Thymus (tissue), 11 donors: ENCODE measurements around the gene FAR2. TPM values are rescaled to one million over a fixed set of nuclear protein-coding genes. Genes with fewer than 3 reads are reported as not detected.

Experiments used
- DNase-seq, 9 donors: peaks; one replicate each; pipeline ENCODE4 v3.0.0-alpha.2; 2013; ENCODE audit warnings: low spot score in 9 of 9, low read depth in 6 of 9, missing footprints in 1 of 9
- H3K27ac ChIP-seq, 2 donors: one replicate each; pipeline ENCODE4 v1.5.1; 2013; ENCODE audit warnings: control low read depth in 1 of 2, low read depth in 1 of 2, low read length in 1 of 2, mild to moderate bottlenecking in 1 of 2, moderate library complexity in 1 of 2
- H3K27me3 ChIP-seq, 2 donors: one replicate each; pipeline ENCODE4 v1.5.1; 2013; ENCODE audit warnings: low read length in 1 of 2; ENCODE audit not compliant: control insufficient read depth in 2 of 2, insufficient read depth in 1 of 2
- H3K36me3 ChIP-seq, 2 donors: one replicate each; pipeline ENCODE4 v1.5.1; 2013; ENCODE audit warnings: low read length in 1 of 2, mild to moderate bottlenecking in 1 of 2, moderate library complexity in 1 of 2; ENCODE audit not compliant: control insufficient read depth in 2 of 2, insufficient read depth in 2 of 2
- H3K4me1 ChIP-seq, 2 donors: one replicate each; pipeline ENCODE4 v1.5.1; 2013; ENCODE audit warnings: low read length in 2 of 2; ENCODE audit not compliant: control insufficient read depth in 2 of 2, insufficient read depth in 2 of 2
- H3K4me3 ChIP-seq, 2 donors: one replicate each; pipeline ENCODE4 v1.5.1; 2013; ENCODE audit warnings: low read length in 2 of 2, control low read depth in 1 of 2, mild to moderate bottlenecking in 1 of 2
- H3K9me3 ChIP-seq, 2 donors: one replicate each; pipeline ENCODE4 v1.5.1; 2013; ENCODE audit warnings: low read length in 1 of 2, mild to moderate bottlenecking in 1 of 2; ENCODE audit not compliant: control insufficient read depth in 2 of 2, insufficient read depth in 1 of 2
- WGBS: extraction: QIAGEN DNeasy Blood & Tissue Kit; methylation state at CpG from one replicate; pipeline ENCODE4 v1.1.7; 2013; 5-methylcytosine and 5-hydroxymethylcytosine counted together
- polyA plus RNA-seq: library from polyadenylated mRNA; stranded (reverse); fragments of 200-250 nt; gene quantifications from one replicate; pipeline ENCODE4 v1.2.3, GENCODE V29; 2013
- total RNA-seq: library from RNA; stranded (reverse); fragments of 120-200 nt; gene quantifications from one replicate; pipeline ENCODE4 v1.2.4, GENCODE V29; 2013
- donor health status: healthy.

FAR2 gene
- total and polyA plus RNA-seq, 2 donors = 5.3 to 11.6 TPM

DNA sequence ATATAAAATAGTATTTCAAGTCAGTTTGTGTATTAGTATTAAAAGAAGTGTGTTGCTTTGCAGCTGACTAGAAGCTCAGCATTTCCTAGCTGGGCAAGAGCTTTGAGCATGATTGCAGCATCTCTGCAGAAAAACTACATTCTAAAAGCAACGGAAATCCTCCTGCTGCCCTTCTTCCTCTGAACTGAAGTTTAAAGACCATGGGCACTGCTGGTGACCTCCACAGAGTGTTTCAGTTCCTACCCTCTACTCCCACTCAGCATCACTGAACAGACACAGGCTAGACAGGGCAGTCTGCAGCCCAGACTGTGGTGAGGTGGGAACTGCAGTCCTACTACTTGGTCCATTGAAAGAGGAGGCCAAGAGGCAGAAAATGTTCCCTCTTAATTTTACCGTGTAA, 59.0 kb downstream of the FAR2 start:
- whole genome bisulfite sequencing = 85% methylated on average over 2 of the region's 2 CpGs
- no peak for DNase-seq
- no peak overlapping the region for H3K27ac ChIP-seq

DNA sequence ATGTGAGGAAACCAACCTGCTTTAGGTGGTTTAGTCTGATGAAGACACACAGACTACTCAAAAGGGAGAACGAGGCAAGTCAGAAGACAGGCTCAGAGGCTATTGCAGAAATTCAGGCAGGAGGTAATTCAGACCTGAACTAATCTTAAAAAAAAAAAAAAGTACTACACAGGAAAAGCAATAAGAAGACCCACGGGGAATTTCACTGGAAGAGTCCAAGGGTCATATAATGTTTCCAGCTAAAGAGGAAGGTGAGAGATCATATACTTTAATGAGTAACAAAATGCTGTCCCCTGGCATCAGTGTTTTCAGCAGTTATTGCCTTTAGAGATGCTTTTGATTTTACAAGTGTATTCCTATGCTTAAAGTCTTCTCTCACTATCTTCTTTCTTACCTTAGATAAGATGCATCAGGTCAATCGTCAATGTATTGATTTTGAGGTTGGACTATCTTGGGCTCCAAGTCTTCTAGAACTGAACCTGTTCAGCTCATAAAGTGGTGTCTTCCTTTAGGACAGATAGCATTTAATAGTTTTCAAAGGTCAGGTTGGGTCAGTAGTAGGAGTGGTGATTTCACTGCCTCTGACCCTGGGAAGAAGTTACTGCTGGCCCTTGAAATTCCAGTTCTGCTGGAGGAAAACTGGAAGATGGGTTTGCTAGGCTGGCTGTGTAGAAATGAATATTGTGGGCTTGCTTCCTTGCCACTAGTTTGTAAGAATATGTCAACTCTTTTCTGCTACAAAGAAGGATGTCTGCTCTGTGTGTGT, 60.0 kb downstream of the FAR2 start:
- Histone ChIP-seq H3K4me3 (no peak overlapping the region), H3K27me3 (no peaks in the 10 kb centered on the region), H3K27ac (no peak overlapping the region), H3K36me3 (no peaks in the 10 kb centered on the region), H3K4me1 (no peaks in the 10 kb centered on the region), H3K9me3 (no peaks in the 10 kb centered on the region)
- no peak for DNase-seq
- 89% methylated on average over 3 of the region's 3 CpGs for WGBS

More for the DNA sequence above, 59.0 kb downstream of the FAR2 start:
- Histone ChIP-seq H3K27me3 (no peaks in the 10 kb centered on the region), H3K9me3 (no peaks in the 10 kb centered on the region), H3K36me3 (no peaks in the 10 kb centered on the region), H3K4me1 (no peaks in the 10 kb centered on the region), H3K4me3 (no peak overlapping the region)

DNA sequence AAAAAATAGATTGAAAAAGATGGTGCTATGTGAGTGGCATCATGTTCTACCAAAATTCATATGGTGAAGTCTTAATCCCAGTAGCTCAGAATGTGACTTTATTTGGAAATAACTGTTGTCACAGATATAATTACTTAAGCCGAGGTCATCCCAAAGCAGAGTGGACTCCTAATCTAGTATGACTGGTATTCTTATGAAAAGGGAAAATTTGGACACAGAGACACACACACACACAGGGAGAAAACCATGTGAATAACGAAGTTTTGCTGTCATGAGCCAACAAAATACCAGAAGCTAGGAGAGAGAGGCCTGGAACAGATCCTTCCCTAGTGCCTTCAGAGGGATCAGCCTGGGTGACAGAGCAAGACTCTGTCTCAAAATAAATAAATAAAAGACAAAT, 62.6 kb downstream of the FAR2 start:
- H3K36me3 ChIP-seq = no peaks in the 10 kb centered on the region
- no peak overlapping the region for H3K27ac ChIP-seq
- DNase-seq = no peak
- no peaks in the 10 kb centered on the region for H3K4me1 ChIP-seq
- no peak overlapping the region for H3K4me3 ChIP-seq
- WGBS = 96% methylated on average over 2 of the region's 2 CpGs
- H3K9me3 ChIP-seq = no peaks in the 10 kb centered on the region
- no peaks in the 10 kb centered on the region for H3K27me3 ChIP-seq

DNA sequence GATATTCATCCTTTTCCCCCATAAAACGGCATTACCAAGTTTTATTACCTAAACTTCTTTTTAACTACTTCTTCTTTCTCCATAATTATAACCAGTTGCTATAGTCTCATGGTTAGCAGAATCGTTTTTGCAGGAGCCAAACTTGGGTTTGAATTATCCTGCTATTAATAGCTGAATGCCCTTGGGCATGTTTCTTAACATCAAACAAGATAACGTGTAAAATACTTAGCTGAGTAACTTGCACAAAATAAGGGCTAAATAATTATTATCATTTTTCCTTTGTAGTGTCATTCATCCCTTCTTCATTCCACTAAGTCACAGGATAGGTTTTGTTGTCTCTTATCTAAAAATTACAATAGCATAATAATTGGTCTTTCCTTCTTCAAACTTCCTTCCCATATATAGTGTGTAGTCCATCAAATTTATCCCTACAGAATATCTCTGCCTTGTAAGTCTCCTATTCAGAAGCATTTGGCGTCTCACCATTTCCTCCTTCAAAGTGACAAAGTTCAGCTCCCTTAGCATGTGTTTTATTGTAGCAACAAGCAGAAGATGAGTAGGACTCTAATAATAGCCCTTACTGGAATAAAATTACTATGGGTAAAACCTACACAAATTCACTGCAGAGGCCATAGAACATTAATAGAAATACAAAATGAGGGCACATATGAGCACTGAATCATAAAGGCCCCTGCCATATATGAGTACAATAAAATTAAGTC, 63.8 kb downstream of the FAR2 start:
- no peaks in the 10 kb centered on the region for H3K36me3 ChIP-seq
- DNase-seq = no peak
- H3K27me3 ChIP-seq = no peaks in the 10 kb centered on the region
- no peaks in the 10 kb centered on the region for H3K9me3 ChIP-seq
- WGBS = 82% methylated on average over 4 of the region's 4 CpGs
- H3K27ac ChIP-seq = no peak overlapping the region
- H3K4me1 ChIP-seq = no peaks in the 10 kb centered on the region
- no peak overlapping the region for H3K4me3 ChIP-seq

DNA sequence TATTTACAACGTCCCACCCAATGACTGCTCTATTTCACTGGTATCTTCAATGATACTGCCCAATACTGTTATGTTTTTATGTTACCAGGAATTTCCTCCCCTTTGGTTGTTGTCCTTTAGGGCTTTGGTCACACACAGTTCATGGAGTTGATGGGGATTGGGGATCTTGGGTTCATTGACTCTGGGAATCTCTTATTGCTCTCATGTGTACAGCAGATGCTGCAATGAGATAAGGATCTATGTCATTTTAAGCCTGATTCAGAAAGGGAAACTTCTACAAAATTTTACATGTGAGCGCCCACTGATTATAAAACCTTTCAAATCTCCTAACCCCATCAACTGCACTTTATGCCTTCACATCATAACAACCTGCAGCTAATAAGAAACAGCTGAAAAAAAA, 67.2 kb downstream of the FAR2 start:
- DNase-seq = no peak
- Histone ChIP-seq H3K27me3 (no peaks in the 10 kb centered on the region), H3K27ac (no peak overlapping the region), H3K9me3 (no peaks in the 10 kb centered on the region), H3K4me1 (no peaks in the 10 kb centered on the region), H3K36me3 (no peaks in the 10 kb centered on the region), H3K4me3 (no peak overlapping the region)
- WGBS = 79% methylated on average over 2 of the region's 2 CpGs

DNA sequence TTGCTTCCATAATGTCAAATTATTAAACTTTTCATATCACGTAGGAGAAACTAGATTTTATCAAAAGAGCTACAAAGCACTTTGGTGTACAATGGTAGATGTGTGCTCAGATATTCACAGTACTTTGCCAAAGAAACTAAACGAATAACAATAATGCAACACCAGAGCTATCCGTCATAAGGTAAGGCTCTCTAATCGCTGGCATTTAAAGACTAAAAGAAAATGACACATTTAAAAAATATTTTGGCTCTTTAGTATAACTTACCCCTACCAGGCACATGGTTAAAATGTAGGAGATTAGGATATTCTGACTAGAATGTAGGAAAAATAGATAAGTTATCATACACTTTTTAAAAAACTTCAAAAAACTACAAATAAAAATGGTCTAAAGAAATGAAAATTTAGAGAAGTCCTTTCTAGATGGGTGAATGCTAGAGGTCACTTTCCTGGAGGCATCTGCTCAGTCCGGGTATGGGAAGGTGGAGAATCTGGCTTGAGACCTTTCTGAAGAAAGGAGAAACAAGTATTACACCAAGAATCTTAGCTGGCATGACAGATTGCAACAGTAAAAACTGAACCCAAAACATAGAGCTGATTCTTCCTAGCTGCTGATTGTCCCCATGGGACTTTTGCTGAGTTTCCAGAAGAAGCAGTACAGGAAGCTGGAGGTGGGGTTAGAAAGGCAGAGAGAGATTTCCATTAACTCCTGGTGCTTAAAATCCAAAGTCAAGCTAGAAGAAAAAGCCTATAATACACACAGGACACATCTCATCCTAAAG, 67.9 kb downstream of the FAR2 start:
- H3K4me3 ChIP-seq = no peak overlapping the region
- no peaks in the 10 kb centered on the region for H3K4me1 ChIP-seq
- H3K9me3 ChIP-seq = no peaks in the 10 kb centered on the region
- DNase-seq = no peak
- WGBS = 81% methylated on average over 5 of the region's 5 CpGs
- no peak overlapping the region for H3K27ac ChIP-seq
- H3K27me3 ChIP-seq = no peaks in the 10 kb centered on the region
- H3K36me3 ChIP-seq = no peaks in the 10 kb centered on the region

DNA sequence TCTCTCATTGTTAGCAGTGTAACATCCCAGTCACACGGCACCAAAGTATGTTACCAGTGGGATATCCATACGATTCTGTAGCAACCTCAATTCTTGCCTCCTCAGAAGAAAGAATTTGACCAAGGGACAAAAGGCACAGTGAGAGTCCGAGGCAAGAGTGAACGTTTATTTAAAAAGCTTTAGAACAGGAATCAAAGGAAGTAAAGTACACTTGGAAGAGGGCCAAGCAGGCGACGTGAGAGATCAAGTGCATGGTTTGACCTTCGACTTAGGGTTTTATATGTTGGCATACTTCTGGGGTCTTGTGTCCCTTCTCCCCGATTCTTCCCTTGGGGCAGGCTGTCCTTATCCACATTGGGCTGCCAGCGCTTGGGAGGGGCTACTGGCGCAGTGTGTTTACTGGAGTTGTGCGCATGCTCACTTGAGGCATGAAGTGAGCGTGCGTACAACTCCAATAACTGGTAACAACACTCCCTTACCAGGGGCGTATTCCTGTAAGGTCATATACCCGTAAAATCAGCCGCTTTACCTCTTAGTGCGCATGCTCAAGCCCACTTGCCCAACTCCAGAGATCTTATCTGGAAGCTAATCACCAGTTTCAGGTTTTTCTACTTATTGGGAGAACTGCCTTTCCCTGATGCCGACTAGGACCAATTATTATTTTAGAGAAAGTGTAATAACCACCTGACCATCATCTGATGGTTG, 71.7 kb downstream of the FAR2 start:
- DNase-seq = no peak
- no peak overlapping the region for H3K4me3 ChIP-seq
- no peaks in the 10 kb centered on the region for H3K36me3 ChIP-seq
- no peaks in the 10 kb centered on the region for H3K9me3 ChIP-seq
- WGBS = 97% methylated on average over 18 of the region's 18 CpGs
- H3K4me1 ChIP-seq = no peaks in the 10 kb centered on the region
- H3K27ac ChIP-seq = no peak overlapping the region
- H3K27me3 ChIP-seq = no peaks in the 10 kb centered on the region

DNA sequence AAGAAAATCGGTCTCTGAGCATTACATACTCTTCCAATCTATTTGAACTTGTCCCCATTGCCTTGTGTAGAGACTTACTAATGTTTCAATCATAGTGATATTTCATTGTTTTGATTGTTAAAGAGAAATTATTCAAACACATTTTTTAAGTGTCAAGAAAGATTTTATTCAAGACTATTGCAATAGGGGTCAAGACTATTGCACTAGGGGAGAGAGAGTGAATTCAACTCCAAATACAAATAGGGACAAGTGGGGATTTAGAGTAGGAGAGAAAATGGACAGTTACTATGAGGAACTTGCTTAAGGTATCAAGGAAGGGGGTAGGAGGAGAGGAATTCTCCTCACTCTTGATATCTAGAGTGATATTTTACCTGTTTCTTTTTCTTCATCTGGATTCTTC, 73.1 kb downstream of the FAR2 start:
- H3K27ac ChIP-seq = no peak overlapping the region
- H3K36me3 ChIP-seq = no peaks in the 10 kb centered on the region
- 97% methylated on average over 1 of the region's 1 CpG for WGBS
- H3K4me1 ChIP-seq = no peaks in the 10 kb centered on the region
- no peaks in the 10 kb centered on the region for H3K9me3 ChIP-seq
- no peaks in the 10 kb centered on the region for H3K27me3 ChIP-seq
- no peak overlapping the region for H3K4me3 ChIP-seq
- no peak for DNase-seq
